ENCODE measurements around the gene PTBP2. TPM values are rescaled to one million over a fixed set of nuclear protein-coding genes. Genes with fewer than 3 reads are reported as not detected.

The PTBP2 gene
- total and polyA plus RNA-seq, 7 donors: 5.5 to 20.3 (median 9.3) TPM

DNA sequence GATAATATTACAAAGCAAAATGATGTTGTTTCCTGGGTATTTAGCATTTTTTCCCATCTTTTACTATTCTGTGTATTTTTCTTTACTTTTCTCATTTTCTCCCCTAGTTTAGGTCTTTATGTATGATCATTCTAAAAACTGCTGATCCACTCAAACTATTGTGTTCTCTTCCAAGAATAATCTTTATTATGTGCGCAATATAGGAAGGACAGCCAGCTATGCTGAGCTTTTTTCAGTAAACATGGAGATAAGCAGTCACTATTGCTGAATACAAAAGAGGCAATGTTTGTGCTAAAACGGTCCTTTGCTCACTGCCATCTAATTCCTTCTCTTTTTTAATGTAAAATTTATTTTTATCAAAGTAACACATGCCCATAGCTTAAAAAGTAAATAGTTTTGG lies 6.7 kb upstream of the PTBP2 start:
- no peaks in the 10 kb centered on the region for H3K4me1 ChIP-seq
- TF ChIP-seq, protein P1, sequence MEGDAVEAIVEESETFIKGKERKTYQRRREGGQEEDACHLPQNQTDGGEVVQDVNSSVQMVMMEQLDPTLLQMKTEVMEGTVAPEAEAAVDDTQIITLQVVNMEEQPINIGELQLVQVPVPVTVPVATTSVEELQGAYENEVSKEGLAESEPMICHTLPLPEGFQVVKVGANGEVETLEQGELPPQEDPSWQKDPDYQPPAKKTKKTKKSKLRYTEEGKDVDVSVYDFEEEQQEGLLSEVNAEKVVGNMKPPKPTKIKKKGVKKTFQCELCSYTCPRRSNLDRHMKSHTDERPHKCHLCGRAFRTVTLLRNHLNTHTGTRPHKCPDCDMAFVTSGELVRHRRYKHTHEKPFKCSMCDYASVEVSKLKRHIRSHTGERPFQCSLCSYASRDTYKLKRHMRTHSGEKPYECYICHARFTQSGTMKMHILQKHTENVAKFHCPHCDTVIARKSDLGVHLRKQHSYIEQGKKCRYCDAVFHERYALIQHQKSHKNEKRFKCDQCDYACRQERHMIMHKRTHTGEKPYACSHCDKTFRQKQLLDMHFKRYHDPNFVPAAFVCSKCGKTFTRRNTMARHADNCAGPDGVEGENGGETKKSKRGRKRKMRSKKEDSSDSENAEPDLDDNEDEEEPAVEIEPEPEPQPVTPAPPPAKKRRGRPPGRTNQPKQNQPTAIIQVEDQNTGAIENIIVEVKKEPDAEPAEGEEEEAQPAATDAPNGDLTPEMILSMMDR (IDR thresholded peaks at IDR 0.05): no peak
- H3K27me3 ChIP-seq (ENCODE audit: insufficient read depth in 3 of 3, low read length in 2 of 3): no peaks in the 10 kb centered on the region
- no peaks in the 10 kb centered on the region for H3K9me3 ChIP-seq
- DNase-seq (no peak), ATAC-seq (no peak)
- H3K4me3 ChIP-seq: no peak overlapping the region
- H3K36me3 ChIP-seq (ENCODE audit: insufficient read depth in 1 of 2, low read depth in 1 of 2): no peaks in the 10 kb centered on the region
- intact Hi-C loops (cut with DNase I): no loop called here
- no peak overlapping the region for H3K27ac ChIP-seq
- WGBS, 3 donors: 74 to 86% (median 75%) methylated on average over 2 of the region's 2 CpGs

DNA sequence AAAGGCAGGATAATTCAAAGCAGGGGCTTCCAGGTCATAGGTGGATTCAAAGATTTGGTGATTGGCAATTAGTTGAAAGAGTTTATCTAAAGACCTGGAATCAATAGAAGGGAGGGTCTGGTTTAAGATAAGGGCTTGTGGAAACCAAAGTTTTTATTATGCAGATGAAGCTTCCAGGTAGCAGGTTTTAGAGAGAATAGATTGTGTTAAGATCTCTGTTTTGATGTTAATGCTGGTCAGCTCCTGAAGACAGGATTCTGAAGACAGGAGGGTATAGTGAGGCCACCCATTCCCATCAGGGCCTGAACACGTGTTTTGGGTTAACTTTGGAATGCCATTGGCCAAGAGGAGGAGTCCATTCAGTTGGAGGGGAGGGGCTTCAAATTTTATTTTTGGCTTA lies 6.1 kb upstream of the PTBP2 start:
- DNase-seq (no peak), ATAC-seq (no peak)
- no peaks in the 10 kb centered on the region for H3K4me1 ChIP-seq
- no peaks in the 10 kb centered on the region for H3K9me3 ChIP-seq
- no peaks in the 10 kb centered on the region for H3K27me3 ChIP-seq (ENCODE audit: insufficient read depth in 3 of 3, low read length in 2 of 3)
- intact Hi-C loops (cut with DNase I): no loop called here
- TF ChIP-seq, protein P1 (IDR thresholded peaks at IDR 0.05): no peak
- H3K27ac ChIP-seq: no peak overlapping the region
- 38 to 41% (median 38%) methylated on average over 1 of the region's 1 CpG for WGBS, 3 donors
- H3K36me3 ChIP-seq (ENCODE audit: insufficient read depth in 1 of 2, low read depth in 1 of 2): no peaks in the 10 kb centered on the region
- H3K4me3 ChIP-seq: no peak overlapping the region

DNA sequence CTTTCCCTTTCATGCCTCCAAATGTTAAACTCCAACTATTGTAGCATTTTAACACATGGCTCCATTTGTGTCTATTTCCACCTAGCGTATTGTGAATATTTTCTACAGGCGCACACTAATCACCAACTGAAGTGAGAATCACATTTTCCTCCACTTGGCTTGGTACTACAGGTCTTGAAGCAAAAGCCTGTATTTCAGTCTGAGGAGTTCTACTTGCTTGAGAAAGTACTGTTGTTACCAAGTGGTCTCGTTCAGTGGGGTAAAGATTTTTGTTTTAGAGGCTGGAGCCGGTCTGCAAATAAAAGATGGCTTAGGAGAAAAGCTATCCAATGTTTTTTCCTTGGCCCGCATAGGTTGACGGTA lies 550 bp upstream of the PTBP2 start:
- H3K4me1 ChIP-seq: peaks cover 15% of the 10 kb centered on the region
- 20 to 25% (median 21%) methylated on average over 6 of the region's 6 CpGs for WGBS, 3 donors
- intact Hi-C loops (cut with DNase I): no loop called here
- TF ChIP-seq, protein P1 (IDR thresholded peaks at IDR 0.05): no peak
- peak overlapping the region; percentile 96 for H3K4me3 ChIP-seq
- peak overlapping the region; percentile 94 for H3K27ac ChIP-seq
- peaks cover 0 to 18% of the 10 kb centered on the region in 2 donors for H3K36me3 ChIP-seq (ENCODE audit: insufficient read depth in 1 of 2, low read depth in 1 of 2)
- DNase-seq (no peak), ATAC-seq (no peak)
- no peaks in the 10 kb centered on the region for H3K9me3 ChIP-seq
- H3K27me3 ChIP-seq (ENCODE audit: insufficient read depth in 3 of 3, low read length in 2 of 3): no peaks in the 10 kb centered on the region

DNA sequence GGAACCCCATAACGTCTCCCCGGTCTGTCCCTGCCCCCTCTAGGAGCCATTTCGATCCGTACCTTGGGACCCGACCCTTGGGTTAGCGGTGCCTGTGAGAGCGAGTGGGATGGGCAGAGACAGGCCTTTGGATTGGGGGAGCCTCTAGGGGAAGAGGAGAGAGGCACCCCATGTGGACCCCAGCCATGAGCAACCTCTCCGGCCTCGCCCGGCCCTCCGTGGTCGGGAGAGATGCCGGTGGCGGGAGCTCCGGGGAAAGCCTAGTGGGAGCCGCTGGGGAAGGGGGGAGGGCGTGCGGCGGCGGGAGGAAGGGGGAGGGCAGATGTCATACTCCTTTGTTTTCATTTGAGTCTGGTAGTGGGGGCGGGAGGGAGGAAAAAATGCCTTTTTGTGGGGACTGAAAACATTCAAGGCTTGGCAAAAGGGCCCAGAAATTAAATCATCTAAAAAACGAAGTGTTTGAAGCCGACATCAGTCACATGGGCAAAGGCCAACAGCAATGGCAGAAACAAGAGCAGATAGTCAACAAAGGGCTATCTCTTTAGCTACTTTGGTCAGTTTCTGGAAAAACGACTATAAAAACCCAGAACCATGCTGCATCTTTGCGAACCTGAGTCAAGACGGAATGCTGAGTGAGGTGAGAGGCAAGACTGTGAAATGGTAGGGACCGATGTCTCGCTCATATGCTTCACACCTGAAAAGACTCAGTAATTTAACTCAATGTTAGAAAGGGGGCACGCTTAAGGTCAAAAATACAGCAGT lies 758 bp downstream of the PTBP2 start:
- H3K4me1 ChIP-seq: peaks cover 15% of the 10 kb centered on the region
- peaks cover 0 to 19% of the 10 kb centered on the region in 2 donors for H3K36me3 ChIP-seq (ENCODE audit: insufficient read depth in 1 of 2, low read depth in 1 of 2)
- DNase-seq (peak; percentile 65 to 72), ATAC-seq (peak; percentile 73 to 83 (median 74))
- H3K9me3 ChIP-seq: no peaks in the 10 kb centered on the region
- WGBS, 3 donors: 1 to 2% (median 1%) methylated on average over 22 to 29 of the region's 29 CpGs
- H3K4me3 ChIP-seq: peak overlapping the region; percentile 96
- TF ChIP-seq, protein P1 (IDR thresholded peaks at IDR 0.05): no peak
- H3K27ac ChIP-seq: peak overlapping the region; percentile 94
- intact Hi-C loops (cut with DNase I): no loop called here
- no peaks in the 10 kb centered on the region for H3K27me3 ChIP-seq (ENCODE audit: insufficient read depth in 3 of 3, low read length in 2 of 3)

DNA sequence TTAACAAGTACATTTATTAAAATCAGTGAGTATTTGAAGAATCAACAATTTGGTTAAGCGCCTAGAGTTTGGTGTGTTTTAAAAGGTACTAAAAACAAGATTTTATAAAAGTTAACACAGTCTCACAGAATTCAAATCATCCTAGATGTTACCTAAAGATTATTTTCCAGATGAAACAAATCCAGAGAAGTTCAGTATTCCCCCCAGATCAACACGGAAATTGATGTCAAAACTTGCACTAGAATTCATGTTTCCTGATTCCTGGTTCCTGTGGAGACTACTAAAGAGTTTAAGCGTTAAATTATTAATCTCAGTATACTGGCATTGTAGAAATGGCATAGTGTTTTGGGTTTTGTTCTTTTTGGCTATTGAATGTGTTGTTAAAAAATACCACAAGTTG lies 1.4 kb downstream of the PTBP2 start:
- TF ChIP-seq, protein P1 (IDR thresholded peaks at IDR 0.05): no peak
- intact Hi-C loops (cut with DNase I): no loop called here
- Histone ChIP-seq H3K27ac (peak overlapping the region; percentile 94), H3K36me3 (ENCODE audit: insufficient read depth in 1 of 2, low read depth in 1 of 2) (peaks cover 0 to 26% of the 10 kb centered on the region in 2 donors), H3K4me3 (peak overlapping the region; percentile 96), H3K9me3 (no peaks in the 10 kb centered on the region), H3K4me1 (peaks cover 15% of the 10 kb centered on the region), H3K27me3 (ENCODE audit: insufficient read depth in 3 of 3, low read length in 2 of 3) (no peaks in the 10 kb centered on the region)
- WGBS, 3 donors: 28 to 31% (median 30%) methylated on average over 3 of the region's 3 CpGs
- no peak for ATAC-seq
- DNase-seq: no peak

Data from psoas muscle (tissue), 8 donors.